GM19324 (cell line): Measurements from ENCODE around the gene MYPN.

Source experiments
- ATAC-seq: cut with Tn5 transposase; IDR thresholded peaks from one replicate; pipeline ENCODE4 v1.9.1; 2021; ENCODE audit warnings: mild to moderate bottlenecking, moderate library complexity; ENCODE audit not compliant: unreplicated experiment, low FRiP score

Gene MYPN

GRCh38 chr10:68251625-68252495 is 142.6 kb downstream of the MYPN start:
- no peak for ATAC-seq

- ATAC-seq, result no peak
Measured at GRCh38 chr10:68253346-68253745, 144.1 kb downstream of the MYPN start.

- no peak for ATAC-seq
Measured at GRCh38 chr10:68261132-68261856, 152.0 kb downstream of the MYPN start.
